PC-9 (cell line): ENCODE data around the gene ERMAP.

Experiments used
- CTCF ChIP-seq: fragments of 200-600 bp; sonication (generic); conservative IDR thresholded peaks from 2 replicates; pipeline ENCODE4 v1.6.1; 2017; ENCODE audit warnings: mixed run types, antibody characterized with exemption, mild to moderate bottlenecking, moderate library complexity
- EZH2 ChIP-seq: fragments of 200-600 bp; sonication (generic); IDR thresholded peaks from 2 replicates; pipeline ENCODE4 v1.8.0; 2017; ENCODE audit warnings: antibody characterized with exemption, low read depth

- TF ChIP-seq CTCF (no peak), EZH2 (no peak)
Observed at GRCh38 chr1:42779725-42780124, 37.2 kb upstream of the ERMAP start.
